GM18526 (cell line): ENCODE measurements around the gene VPS13A.

Experiments used
- POLR2A ChIP-seq: IDR thresholded peaks from 3 replicates; pipeline ENCODE4 v1.6.1; 2011; ENCODE audit not compliant: insufficient read length; ENCODE audit errors: extremely low read depth

VPS13A gene

GRCh38 chr9:77432053-77432452, 254.7 kb downstream of the VPS13A start:
- TF ChIP-seq POLR2A: no peak

DNA sequence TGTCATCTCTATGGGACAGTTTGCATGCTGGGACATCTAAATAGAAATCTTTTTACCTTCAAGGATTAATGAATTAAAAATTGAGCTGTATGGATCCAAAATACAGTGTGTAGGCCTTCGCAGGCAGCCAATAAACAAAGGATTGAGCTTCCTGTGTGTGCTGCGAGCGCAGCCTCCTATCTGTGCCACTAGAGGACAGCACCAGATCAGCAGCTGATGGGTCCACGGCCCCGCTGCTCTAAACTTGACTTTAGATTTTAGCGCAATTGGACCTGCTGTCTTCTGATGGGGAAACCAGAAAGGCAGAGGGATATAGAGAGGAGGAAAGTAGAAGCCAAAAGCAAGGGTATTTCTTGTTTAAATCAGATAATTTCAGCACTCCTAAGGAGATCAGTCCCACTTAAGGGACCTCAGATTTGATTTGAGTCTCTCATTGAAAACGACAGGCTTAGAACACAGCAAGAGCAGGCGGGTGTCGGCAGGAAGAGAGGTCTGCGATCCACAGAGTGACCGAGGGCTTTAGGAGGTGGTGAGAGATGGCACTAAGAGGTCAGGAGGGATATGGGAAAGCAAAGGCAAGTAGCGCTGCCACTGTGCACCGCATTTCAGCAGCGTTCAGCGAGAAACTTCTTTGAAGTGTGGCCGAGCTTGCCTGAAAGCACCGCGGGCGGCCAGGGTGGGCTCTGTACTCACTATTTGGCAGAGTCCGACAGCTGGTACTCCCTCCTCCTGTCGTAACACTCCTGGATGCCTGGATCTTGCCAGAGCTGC, 256.5 kb downstream of the VPS13A start:
- no peak for TF ChIP-seq POLR2A

DNA sequence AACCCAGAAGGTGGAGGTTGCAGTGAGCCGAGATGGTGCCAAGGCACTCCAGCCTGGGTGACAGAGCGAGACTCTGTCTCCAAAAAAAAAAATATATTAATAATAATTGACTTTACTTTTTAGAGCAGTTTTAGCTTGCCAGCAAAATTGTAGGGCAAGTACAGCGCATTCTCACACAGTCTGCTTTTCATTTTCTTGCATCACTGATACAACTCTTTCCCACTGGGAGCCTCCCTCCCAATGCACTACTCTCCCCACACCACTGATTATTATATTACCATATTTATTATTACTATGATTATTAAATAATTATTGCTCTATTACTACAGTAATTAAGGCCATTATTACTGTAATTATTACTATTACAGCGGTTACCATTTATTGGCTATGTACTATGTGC, 257.9 kb downstream of the VPS13A start:
- TF ChIP-seq POLR2A: no peak

DNA sequence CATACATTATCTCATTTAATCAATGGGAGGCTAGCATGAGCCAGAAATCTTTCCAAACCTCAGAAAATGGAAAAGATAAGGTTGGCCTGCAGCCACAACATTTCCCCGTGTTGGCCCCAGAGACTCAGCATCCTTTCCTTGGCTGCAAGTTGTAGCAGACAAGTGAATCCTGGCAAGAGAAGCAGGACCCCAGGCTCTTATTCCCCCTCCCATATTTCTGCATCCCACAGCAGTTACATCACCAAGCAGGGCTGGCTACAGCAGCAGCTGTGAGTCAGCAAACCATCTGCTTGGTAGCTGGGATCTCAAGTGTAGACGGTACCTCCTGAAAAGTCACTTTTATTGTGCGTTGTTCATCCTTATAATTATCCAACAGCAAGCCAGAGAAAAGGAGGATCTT, 258.4 kb downstream of the VPS13A start:
- no peak for TF ChIP-seq POLR2A

- TF ChIP-seq POLR2A: no peak
Observed at GRCh38 chr9:77438653-77439052, 261.3 kb downstream of the VPS13A start.

DNA sequence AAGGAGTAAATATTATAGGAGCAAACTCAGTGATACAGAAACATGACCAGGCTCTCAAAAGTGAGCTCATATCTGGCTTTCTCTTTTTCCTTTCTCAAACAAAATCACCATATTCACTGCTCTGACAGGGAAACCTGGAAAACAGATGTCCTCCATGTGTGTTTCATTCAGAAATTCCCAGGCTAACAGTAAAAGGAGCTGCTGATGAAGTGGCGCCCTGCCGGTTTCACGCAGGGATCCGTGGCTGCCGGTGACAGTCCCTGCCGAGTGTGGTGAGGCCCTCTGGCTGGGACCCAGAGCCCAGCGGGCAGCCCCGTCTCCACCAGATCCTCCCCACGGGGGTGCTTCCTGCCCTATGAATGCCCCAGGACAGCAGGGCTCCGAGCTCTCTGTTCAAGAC, 262.7 kb downstream of the VPS13A start:
- no peak for TF ChIP-seq POLR2A

GRCh38 chr9:77442436-77442835, 265.1 kb downstream of the VPS13A start:
- no peak for TF ChIP-seq POLR2A

- no peak for TF ChIP-seq POLR2A
Observed at GRCh38 chr9:77447646-77448045, 270.3 kb downstream of the VPS13A start.

DNA sequence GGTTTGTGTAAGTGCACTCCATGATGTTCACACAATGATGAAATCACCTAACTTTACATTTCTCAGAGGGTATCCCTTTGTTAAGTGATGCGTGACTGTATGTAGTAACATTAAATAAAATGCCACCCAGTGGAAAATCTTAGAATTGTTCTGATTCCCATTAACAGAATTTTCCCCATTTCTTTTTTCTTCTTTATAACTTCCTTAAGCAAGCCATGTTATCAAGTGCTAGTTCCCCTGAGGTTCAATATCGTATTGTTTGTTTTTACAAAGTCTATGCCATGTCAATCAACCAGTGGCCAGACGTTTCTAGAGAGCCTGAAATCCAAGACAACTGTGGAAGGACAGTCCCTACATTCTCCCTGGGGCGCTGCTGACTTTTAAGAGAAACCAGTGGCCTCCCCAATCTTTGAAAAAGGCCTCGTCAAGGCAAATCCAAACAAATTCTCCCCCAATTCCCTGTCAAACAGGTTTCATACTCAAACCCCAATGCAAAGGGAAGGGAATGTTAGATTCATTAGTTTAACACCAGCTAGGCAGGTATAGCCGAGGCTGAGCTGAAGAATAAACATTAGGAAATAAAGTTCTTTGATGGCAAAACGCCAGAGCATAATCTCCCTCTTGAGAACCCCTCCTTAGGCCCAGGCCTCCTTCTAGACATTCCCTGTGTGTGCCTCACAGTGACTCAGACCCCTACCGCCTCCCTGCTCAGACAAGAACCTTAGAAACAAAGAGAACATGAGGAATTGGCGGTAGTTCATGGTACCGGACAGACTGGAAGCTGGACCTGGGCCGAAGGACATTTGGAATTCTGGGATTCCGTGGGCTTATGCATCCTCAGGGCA, 272.1 kb downstream of the VPS13A start:
- no peak for TF ChIP-seq POLR2A

DNA sequence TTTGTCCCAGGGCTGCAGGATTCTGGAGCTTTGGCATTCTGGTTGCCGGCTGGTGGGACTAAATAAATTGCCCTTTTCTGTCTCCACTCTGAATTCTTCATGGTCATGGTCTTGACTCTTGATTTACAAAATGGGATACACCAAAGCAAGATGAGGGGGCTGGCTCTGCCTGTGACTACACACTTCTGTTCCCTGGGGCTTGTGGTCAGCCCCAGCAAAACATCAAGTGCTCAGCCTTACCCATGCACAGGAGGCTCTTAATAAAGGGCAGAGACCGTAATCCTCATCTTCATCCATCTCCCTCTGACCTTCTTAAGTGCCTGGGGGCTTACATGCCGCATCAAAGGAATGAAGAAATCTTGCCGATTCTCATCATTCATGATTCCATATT, 272.7 kb downstream of the VPS13A start:
- no peak for TF ChIP-seq POLR2A

DNA sequence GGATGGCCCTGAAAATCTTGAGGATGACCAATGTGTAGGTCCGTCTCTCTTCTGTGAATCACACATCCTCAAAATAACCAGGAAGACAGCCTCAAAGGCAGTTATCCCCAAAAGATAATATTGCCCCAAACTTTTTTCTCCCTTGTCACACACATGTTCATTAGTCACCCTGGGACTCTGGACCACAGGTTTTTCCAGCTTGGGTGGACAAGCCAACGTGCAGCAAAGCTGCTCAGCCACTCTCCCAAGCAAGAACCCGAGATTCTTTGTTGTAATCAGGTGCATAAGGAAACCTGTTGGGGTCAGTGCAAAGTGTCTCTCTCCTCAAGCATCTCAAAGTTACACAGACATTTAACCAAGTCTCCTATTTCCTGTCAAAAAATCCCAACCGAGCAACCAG, 274.2 kb downstream of the VPS13A start:
- TF ChIP-seq POLR2A: no peak

GRCh38 chr9:77453825-77454647, 276.7 kb downstream of the VPS13A start:
- no peak for TF ChIP-seq POLR2A

DNA sequence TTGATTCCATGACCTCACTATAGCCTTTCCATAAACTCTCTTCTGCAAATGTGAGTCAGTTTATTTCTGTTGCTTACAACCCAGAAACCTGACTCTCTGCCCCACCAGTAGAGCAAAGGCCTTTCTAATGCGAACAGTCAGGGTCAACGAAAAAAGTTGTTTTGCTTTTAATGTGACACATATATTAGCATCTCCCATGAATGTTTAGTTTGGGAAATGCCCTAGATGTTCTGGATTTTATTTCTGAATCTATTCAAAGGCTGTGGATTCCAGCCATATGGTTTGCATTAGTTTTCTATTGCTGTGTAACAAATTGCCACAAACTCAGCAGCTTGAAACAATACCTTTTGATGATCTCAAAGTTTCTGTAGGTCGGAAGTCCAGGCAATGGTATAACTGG, 277.3 kb downstream of the VPS13A start:
- TF ChIP-seq POLR2A: no peak

DNA sequence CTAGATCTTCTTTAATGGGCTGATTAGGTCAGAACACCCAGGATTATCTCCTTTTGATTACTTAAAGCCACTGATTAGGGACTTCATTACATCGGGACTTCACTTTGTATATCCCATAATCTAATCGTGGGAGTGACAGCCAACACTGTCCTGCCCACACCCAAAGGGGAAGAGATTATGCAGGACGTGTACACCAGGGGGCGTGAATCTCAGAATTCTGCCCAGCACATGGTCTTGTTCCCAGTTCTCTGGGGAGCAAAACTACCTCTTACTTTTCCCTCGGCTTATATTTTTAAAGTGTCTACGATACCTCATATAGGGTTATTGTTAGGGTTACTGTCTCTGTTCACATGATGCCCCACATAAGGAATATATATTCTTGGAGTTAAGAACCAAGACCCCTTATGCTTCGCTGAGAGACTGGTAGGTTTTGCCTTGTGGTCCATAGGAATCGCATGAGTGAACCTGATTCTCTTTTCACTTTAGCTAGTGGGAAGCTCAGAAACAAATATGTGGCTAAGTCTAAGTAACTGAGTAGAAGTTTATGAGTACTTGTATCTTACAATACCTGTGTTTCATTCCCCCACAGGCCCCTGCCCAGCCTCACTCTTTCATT, 278.1 kb downstream of the VPS13A start:
- no peak for TF ChIP-seq POLR2A

DNA sequence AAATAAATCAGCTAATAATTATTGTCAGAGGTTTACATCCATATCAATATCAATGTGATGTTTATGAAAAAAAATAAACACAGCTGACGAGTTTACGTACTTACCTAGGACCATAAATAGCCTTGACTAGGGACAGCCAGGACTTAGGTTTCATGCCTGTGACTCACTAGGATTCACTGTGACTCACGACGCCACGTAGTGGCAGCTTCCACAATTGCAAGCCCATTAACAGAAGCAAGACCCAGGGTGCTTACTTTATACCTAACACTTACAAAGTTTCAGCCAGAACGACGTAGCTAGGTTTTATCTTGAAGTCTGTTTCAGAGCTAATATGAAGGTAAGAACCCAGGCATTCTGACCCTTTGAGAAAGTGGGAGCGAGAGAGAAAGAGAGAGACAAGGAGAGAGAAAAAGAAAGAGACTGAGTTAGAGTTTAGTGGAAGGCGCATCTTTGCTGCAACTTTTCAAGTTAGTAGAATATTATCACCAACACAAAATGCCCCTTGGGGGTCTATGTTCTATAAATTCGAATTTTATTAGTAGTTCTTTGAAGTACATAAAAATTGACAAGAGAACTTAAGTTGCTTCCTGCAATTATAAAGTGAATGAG, 279.6 kb downstream of the VPS13A start:
- TF ChIP-seq POLR2A: no peak

DNA sequence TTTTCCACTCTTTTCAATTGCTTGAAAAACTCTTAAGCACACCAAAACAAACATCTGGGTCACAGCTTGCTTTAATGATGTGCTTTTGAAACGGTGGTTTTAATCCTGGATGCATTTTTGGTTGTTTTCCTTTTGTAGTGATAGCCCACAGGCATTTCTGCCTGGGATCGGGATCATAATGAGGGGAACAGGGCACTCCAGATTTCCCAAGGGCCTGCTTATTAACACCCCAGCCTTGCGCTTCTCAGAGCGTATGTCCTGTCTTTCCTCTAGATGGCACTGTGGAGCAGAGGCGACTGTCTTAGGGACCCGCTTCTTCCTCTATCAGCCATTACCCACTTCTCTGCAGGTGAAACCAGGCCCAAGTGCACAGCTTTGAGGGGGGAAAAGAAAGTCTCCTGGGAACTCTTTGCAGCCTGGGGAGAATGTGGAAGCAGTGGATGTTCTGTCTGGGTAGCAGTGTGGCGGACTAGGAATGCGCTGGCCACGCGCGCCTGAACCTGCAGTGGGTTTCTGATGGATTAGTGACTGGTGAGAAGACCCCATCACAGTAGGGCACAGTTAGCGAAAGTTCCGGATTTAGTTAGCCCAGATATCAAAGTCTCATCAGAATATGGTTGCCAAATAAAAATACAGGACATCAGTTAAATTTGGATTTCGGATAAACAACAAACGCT, 280.7 kb downstream of the VPS13A start:
- no peak for TF ChIP-seq POLR2A
